T-helper 2 cell treated with Interferon-gamma antibody and Interleukin-4, amounts not matched to agents 100 ng/mL and 5 ng/mL, for 36 hours (primary cell): ENCODE data around the gene OTUD7B. TPM values are rescaled to one million over a fixed set of nuclear protein-coding genes. Genes with fewer than 3 reads are reported as not detected.
"Not testable (repeated sequence)": the region's sequence is repeated elsewhere in the genome, so short reads cannot be mapped to it uniquely, and the experiment has no call there.

Experiments
- intact Hi-C: fragments of 100-400 bp; cut with micrococcal nuclease; formaldehyde crosslinking; loops from one replicate; pipeline ENCODE4 v1.15.1; 2023
- total RNA-seq: library from RNA; stranded (reverse); gene quantifications from 2 replicates; pipeline ENCODE4 v1.2.3, GENCODE V29; 2022

Gene OTUD7B
- total RNA-seq, 1 donor from 2014 or later: 9.0 TPM

GRCh38 chr1:149957548-149957947 lies 53.0 kb downstream of the OTUD7B start:
- intact Hi-C loops: not testable (repeated sequence)

GRCh38 chr1:149949911-149950310 lies 60.6 kb downstream of the OTUD7B start:
- intact Hi-C loops: no loop called here

DNA sequence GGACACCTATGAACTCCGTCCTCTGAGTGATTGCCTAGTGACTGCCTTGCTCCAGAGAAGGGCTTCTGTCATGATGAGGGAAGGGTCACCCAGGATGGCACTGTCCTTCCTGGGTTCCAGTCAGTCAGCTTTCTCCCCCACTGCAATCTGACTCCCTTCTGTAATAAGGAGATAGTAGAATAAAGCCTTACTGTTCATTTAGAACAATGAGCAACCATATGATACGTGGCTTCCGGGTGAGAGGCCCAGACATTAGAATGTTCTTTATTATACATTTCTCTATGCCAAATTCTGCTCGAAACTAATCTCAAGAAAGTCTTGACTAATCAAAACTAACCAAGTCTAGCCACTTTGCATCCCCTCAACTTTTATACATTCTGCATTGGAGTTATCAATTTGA lies 65.3 kb downstream of the OTUD7B start:
- intact Hi-C loops: no loop called here

GRCh38 chr1:149942885-149943284 lies 67.6 kb downstream of the OTUD7B start:
- intact Hi-C loops: no loop called here

GRCh38 chr1:149942207-149942606 lies 68.3 kb downstream of the OTUD7B start:
- intact Hi-C loops: no loop called here

GRCh38 chr1:149940427-149940826 lies 70.1 kb downstream of the OTUD7B start:
- intact Hi-C loops: no loop called here

DNA sequence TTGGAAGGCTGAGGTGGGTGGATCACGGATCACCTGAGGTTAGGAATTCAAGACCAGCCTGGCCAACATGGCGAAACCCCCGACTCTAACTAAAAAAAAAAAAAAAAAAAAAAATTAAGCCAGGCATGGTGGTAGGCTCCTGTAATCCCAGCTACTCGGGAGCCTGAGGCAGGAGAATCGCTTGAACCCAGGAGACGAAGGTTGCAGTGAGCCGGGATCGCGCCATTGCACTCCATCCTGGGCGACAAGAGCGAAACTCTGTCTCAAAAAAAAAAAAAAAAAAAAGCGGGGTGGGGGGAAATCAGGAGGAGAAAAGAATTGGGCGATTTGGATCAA lies 71.9 kb downstream of the OTUD7B start:
- intact Hi-C loops: loop anchor here (1.0 kb wide), 1 partner anchor 10 kb away; no protein-coding TSS in a partner anchor

- intact Hi-C loops: no loop called here
Measured at GRCh38 chr1:149937759-149938158, 72.8 kb downstream of the OTUD7B start.

DNA sequence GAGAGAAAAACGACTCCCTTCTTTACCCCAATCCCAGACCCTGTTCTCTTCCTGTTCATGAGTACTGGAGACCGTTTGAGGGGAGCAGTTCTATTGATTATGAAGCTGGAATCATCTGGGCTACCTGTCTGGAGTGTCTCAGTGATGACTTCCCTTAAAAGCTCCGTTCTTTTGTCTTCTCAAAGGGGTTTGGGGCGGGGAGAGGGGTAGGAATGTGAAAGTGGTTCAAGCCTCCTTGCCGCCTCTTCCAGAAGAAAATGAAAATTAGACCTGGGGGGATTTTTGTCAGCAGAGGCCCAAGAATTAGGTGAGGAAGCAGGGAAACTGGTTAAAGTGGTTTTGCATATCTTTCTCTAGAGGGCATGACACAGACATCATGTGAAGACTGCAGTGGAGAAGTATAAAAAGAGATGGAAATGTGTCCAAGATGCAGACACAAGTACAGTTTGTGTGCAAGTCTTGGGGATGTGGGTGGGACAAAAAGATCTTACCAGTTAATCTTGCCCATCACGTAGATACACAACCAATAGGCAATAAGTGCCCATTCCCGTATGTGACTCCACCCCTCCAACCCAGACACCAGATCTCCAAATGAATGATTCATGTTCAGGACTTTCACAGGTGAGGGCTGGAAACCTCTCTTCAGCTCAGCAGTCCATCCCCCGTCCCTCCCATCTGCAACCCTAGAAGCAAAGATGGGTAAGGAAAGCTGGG lies 73.4 kb downstream of the OTUD7B start:
- intact Hi-C loops: no loop called here

- intact Hi-C loops: no loop called here
Measured at GRCh38 chr1:149936170-149936991, 74.1 kb downstream of the OTUD7B start, which contains the start of gene MTMR11. Gene MTMR11 (minus strand): TSS chr1:149936879. CDS start chr1:149936647, 232 bp downstream.

DNA sequence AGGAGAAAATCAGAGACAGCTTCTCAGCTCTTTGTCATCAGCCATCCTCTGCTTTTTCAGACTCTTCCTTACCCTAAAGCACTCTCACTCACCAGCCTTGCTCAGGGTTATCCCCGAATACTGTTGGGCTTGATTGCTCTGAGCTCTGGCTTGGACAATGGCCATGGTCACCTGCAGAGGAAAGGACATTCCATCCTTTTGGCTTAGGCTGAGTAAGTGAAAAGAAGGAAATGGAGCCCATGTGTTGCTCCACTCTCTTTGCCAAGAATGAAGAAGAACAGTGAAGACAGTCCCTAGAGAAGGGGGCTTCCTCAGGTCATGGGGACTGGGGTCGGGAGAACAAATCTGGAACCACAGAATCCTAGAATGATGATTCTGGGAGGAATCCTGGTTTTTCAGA lies 76.2 kb downstream of the OTUD7B start:
- intact Hi-C loops: no loop called here

DNA sequence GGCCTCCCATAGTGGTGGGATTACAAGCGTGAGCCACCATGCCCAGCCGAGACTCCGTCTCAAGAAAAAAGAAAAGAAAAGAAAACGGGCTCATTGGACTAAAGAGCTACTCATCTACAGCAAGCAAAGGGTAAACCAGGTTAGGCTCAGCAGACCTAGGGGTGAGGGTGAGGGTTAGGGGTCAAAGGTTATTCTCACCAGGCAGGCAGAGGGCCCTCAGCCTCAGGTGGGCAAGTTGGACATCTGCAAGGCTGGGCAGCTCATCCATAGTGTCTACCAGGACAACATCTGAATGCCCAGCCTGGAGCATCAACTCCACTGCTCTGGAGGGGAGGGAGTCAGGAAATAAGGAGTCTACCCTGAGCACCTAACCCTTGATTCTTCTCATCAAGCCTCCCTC lies 77.3 kb downstream of the OTUD7B start:
- intact Hi-C loops: no loop called here

DNA sequence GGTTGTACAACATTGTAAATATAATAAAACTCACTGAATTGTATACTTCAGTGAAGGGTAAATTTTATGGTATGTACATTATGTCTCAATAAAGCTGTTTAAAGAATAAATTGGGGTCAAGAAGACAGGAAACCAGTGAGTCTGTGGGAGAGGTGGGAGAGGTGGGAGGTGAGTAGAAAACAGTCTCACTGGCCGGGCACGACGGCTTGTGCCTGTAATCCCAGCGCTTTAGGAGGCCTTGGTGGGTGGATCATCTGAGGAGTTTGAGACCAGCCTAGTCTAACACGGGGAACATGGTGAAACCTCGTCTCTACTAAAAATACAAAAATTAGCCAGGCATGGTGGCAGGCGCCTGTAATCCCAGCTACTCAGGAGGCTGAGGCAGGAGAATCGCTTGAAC lies 78.1 kb downstream of the OTUD7B start:
- intact Hi-C loops: no loop called here

- intact Hi-C loops: no loop called here
Measured at GRCh38 chr1:149931212-149931790, 79.2 kb downstream of the OTUD7B start.

DNA sequence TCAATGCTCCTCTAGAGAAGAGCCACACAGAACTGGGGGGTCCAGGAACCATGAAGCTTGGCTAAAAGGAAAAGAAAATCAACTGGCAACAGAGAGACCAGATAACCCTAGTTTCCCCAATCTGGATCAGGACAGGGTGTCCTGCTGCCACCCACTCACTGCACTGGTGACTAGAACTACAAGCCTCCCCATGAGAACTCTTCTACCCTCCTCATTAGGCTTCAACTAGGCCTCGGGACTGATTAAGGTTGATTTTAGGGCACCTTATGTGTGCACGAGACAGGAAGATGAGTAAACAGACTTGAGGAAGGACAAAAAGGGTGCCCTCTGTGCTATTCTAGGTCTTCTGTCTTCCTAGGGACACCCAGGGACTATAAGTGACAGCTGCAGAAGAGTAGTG lies 80.7 kb downstream of the OTUD7B start:
- intact Hi-C loops: no loop called here

GRCh38 chr1:149928401-149928724 lies 82.2 kb downstream of the OTUD7B start:
- intact Hi-C loops: loop anchor here (1.0 kb wide), 2 partner anchors 11 to 40 kb away; no protein-coding TSS in a partner anchor

GRCh38 chr1:149927563-149928400 lies 82.7 kb downstream of the OTUD7B start, which contains the start of gene SF3B4:
Gene SF3B4 (minus strand): TSS chr1:149927803. CDS start chr1:149927759, 44 bp downstream.
- intact Hi-C loops: loop anchor here (1.0 kb wide), 3 partner anchors 12 to 39 kb away; partner anchors contain the start of gene BOLA1

GRCh38 chr1:149927056-149927562 lies 83.4 kb downstream of the OTUD7B start:
- intact Hi-C loops: loop anchor here (1.0 kb wide), 1 partner anchor 28 kb away; the partner anchor contains the start of gene BOLA1

DNA sequence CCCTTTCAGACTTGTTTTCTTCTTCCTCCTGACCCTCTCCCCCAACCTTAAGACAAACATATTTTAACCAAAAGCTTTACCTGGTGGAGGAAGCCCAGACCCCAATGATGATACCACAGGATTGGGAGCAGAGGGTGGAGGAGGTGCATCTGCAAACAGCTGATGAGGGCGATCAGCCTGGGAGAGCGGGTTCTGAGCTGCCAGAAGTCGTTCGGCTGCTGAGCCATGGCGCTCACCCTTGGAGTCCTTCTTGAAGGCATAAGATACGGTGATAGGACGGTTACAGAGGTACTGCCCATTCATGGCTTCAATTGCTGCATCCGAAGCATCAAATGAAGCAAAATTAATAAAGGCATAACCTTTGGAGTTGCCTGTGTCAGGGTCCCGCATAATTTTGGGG lies 84.2 kb downstream of the OTUD7B start:
- intact Hi-C loops: no loop called here

DNA sequence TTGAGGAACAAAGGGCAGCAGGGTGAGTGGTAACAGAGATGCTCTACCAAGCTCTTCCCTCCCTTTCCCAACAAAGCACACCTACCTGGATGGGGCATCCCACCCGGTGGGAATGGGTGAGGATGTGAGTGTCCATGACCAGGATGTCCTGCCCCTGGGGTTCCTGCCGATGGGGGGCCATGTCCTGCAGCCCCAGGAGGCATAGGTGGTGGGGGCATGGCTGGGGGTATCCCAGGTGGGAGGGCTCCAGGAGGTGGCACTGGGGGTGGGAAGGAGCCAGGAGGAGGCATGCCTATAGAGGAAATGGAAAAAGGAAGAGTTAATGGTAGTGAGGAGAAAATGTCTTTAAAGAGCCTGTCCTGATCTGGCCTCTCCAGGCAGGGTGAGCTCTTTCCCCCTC lies 84.8 kb downstream of the OTUD7B start:
- intact Hi-C loops: no loop called here

GRCh38 chr1:149925345-149925744 lies 85.2 kb downstream of the OTUD7B start:
- intact Hi-C loops: no loop called here
